Measurements from ENCODE around the gene ACSL3. TPM values are rescaled to one million over a fixed set of nuclear protein-coding genes. Genes with fewer than 3 reads are reported as not detected.

The ACSL3 gene
- total and polyA plus RNA-seq, 12 donors = 12.7 to 67.2 (median 53.0) TPM

- no peak for DNase-seq
- ATAC-seq = no peak
- H3K4me1 ChIP-seq = peaks cover 0 to 5% (median 0%) of the 10 kb centered on the region in 9 donors
- no peak overlapping the region for H3K27ac ChIP-seq
- intact Hi-C loops (cut with DNase I) = no loop called here
- H3K36me3 ChIP-seq = no peaks in the 10 kb centered on the region
- no peaks in the 10 kb centered on the region for H3K9me3 ChIP-seq
- peaks cover 0 to 3% (median 0%) of the 10 kb centered on the region in 7 donors for H3K27me3 ChIP-seq
- TF ChIP-seq CTCF (IDR thresholded peaks at IDR 0.05) = no peak
- no peak overlapping the region for H3K4me3 ChIP-seq
- WGBS, 2 donors = 27 to 28% methylated on average over 3 of the region's 3 CpGs
Observed at GRCh38 chr2:222969491-222969890, 108.7 kb downstream of the ACSL3 start.

- DNase-seq = no peak
- no peak overlapping the region for H3K27ac ChIP-seq
Observed at GRCh38 chr2:222972420-222972819, 111.6 kb downstream of the ACSL3 start.

GRCh38 chr2:222973237-222973636 is 112.4 kb downstream of the ACSL3 start:
- no peak for TF ChIP-seq CTCF (IDR thresholded peaks at IDR 0.05)
- no peak for DNase-seq
- no peaks in the 10 kb centered on the region for H3K36me3 ChIP-seq
- ATAC-seq = peak in 3 of 8 donors; percentile 9 to 44 (median 35)
- no peak overlapping the region for H3K27ac ChIP-seq
- H3K4me3 ChIP-seq = no peak overlapping the region
- intact Hi-C loops (cut with DNase I) = loop anchor here in 8 of 10 donors (5.0 to 10.0 kb wide), 4 partner anchors 129 to 829 kb away; no protein-coding TSS in a partner anchor
- no peaks in the 10 kb centered on the region for H3K9me3 ChIP-seq
- H3K4me1 ChIP-seq = peaks cover 0 to 5% (median 0%) of the 10 kb centered on the region in 9 donors
- 62 to 68% methylated on average over 4 of the region's 4 CpGs for WGBS, 2 donors
- peaks cover 0 to 5% (median 0%) of the 10 kb centered on the region in 7 donors for H3K27me3 ChIP-seq

More at GRCh38 chr2:222972420-222972819, 111.6 kb downstream of the ACSL3 start:
- WGBS, 2 donors = 87 to 93% methylated on average over 10 of the region's 10 CpGs
- no peak for TF ChIP-seq CTCF (IDR thresholded peaks at IDR 0.05)
- H3K4me3 ChIP-seq = no peak overlapping the region
- intact Hi-C loops (cut with DNase I) = loop anchor here in 8 of 10 donors (5.0 to 10.0 kb wide), 4 partner anchors 130 to 830 kb away; no protein-coding TSS in a partner anchor
- peaks cover 0 to 5% (median 0%) of the 10 kb centered on the region in 9 donors for H3K4me1 ChIP-seq
- no peaks in the 10 kb centered on the region for H3K9me3 ChIP-seq
- peaks cover 0 to 5% (median 0%) of the 10 kb centered on the region in 7 donors for H3K27me3 ChIP-seq
- ATAC-seq = peak in 1 of 8 donors; percentile 55
- H3K36me3 ChIP-seq = no peaks in the 10 kb centered on the region

- H3K27me3 ChIP-seq = peaks cover 0 to 5% (median 0%) of the 10 kb centered on the region in 7 donors
- H3K27ac ChIP-seq = no peak overlapping the region
- WGBS, 2 donors = 92 to 93% methylated on average over 2 of the region's 2 CpGs
- no peak for TF ChIP-seq CTCF (IDR thresholded peaks at IDR 0.05)
- peaks cover 0 to 5% (median 0%) of the 10 kb centered on the region in 9 donors for H3K4me1 ChIP-seq
- no peak overlapping the region for H3K4me3 ChIP-seq
- no peaks in the 10 kb centered on the region for H3K36me3 ChIP-seq
- DNase-seq (no peak), ATAC-seq (no peak)
- no peaks in the 10 kb centered on the region for H3K9me3 ChIP-seq
- intact Hi-C loops (cut with DNase I) = loop anchor here in 8 of 10 donors (5.0 to 10.0 kb wide), 4 partner anchors 129 to 829 kb away; no protein-coding TSS in a partner anchor
Observed at GRCh38 chr2:222973733-222974132, 112.9 kb downstream of the ACSL3 start.

Data from heart right ventricle (tissue), 16 donors.